Neutrophil (primary cell): Measurements from ENCODE around the gene SDCCAG8.

ENCODE experiments used
- H3K27ac ChIP-seq: fragments of 200-600 bp; sonication (generic); 2 replicates; pipeline ENCODE4 v1.5.1; 2016; ENCODE audit warnings: mild to moderate bottlenecking, moderate library complexity
- H3K27me3 ChIP-seq: fragments of 200-600 bp; sonication (generic); 2 replicates; pipeline ENCODE4 v1.6.0; 2016; ENCODE audit warnings: mild to moderate bottlenecking
- H3K36me3 ChIP-seq: fragments of 200-600 bp; sonication (generic); 2 replicates; pipeline ENCODE4 v1.5.1; 2017
- H3K4me1 ChIP-seq, 2 experiments: fragments of 200-600 bp in 1 of 2; sonication (generic) in 1 of 2; 1 replicate in 1 of 2; 2 replicates in 1 of 2; pipeline versions ENCODE4 v1.5.1 to v1.6.1; 2013 to 2016; ENCODE audit warnings: low read depth in 1 of 2, low read length in 1 of 2, mild to moderate bottlenecking in 1 of 2, moderate library complexity in 1 of 2; ENCODE audit not compliant: control insufficient read depth in 1 of 2, insufficient read depth in 1 of 2
- H3K4me3 ChIP-seq, 2 experiments: fragments of 200-600 bp in 1 of 2; sonication (generic) in 1 of 2; 1 replicate in 1 of 2; 2 replicates in 1 of 2; pipeline ENCODE4 v1.5.1; 2013 to 2016; ENCODE audit warnings: low read depth in 1 of 2, low read length in 1 of 2, mild to moderate bottlenecking in 1 of 2, moderate library complexity in 1 of 2
- H3K9me3 ChIP-seq: fragments of 200-600 bp; sonication (generic); 2 replicates; pipeline ENCODE4 v1.5.1; 2016
- TF ChIP-seq, protein P1 (sequence below): fragments of 200-600 bp; sonication (generic); IDR thresholded peaks from 2 replicates; pipeline ENCODE4 v1.5.1; 2016; ENCODE audit warnings: antibody characterized with exemption

SDCCAG8 gene

DNA sequence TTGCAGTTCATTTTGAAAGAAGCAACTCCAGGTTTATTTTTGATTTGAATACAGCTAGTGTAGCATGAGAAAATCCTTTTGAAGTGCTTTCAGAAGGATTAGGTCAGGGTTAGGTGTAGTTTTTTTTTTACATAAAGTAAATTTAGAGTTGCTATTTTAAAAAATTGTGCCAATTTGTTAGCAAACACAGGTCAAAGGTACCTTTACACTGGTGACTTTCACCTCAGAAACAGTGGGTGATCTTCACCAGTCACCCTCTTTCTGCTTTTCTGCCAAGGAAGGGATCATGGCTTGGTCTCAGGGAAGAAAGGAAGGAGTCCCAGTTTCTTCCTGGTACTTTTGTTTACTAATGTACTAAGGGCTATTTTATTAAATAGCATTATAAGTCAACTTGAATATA lies 111.5 kb downstream of the SDCCAG8 start:
- TF ChIP-seq, protein P1, sequence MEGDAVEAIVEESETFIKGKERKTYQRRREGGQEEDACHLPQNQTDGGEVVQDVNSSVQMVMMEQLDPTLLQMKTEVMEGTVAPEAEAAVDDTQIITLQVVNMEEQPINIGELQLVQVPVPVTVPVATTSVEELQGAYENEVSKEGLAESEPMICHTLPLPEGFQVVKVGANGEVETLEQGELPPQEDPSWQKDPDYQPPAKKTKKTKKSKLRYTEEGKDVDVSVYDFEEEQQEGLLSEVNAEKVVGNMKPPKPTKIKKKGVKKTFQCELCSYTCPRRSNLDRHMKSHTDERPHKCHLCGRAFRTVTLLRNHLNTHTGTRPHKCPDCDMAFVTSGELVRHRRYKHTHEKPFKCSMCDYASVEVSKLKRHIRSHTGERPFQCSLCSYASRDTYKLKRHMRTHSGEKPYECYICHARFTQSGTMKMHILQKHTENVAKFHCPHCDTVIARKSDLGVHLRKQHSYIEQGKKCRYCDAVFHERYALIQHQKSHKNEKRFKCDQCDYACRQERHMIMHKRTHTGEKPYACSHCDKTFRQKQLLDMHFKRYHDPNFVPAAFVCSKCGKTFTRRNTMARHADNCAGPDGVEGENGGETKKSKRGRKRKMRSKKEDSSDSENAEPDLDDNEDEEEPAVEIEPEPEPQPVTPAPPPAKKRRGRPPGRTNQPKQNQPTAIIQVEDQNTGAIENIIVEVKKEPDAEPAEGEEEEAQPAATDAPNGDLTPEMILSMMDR, result no peak
- no peaks in the 10 kb centered on the region for H3K4me1 ChIP-seq
- H3K36me3 ChIP-seq, result no peaks in the 10 kb centered on the region
- H3K9me3 ChIP-seq, result no peaks in the 10 kb centered on the region
- H3K27me3 ChIP-seq, result no peaks in the 10 kb centered on the region
- no peak overlapping the region for H3K4me3 ChIP-seq
- H3K27ac ChIP-seq, result no peak overlapping the region

DNA sequence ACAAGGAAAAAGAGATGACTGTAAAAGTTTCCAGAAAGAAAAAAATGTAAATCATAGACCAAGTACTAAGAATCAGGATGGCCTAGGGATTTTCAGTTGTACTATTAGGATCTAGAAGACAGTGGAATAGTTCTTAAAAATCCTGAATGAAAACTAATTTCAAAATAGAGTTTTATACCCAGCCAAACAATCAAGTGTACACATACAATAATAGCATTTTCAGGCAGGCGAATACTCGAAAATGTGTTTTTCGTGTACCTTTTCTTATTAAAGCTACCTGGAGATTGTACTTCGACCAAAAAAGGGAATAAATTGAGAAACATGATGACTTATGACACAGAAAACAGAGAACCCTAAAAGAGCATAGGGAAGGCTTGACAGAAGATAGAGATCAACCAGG lies 118.6 kb downstream of the SDCCAG8 start:
- H3K36me3 ChIP-seq, result peaks cover 9% of the 10 kb centered on the region

DNA sequence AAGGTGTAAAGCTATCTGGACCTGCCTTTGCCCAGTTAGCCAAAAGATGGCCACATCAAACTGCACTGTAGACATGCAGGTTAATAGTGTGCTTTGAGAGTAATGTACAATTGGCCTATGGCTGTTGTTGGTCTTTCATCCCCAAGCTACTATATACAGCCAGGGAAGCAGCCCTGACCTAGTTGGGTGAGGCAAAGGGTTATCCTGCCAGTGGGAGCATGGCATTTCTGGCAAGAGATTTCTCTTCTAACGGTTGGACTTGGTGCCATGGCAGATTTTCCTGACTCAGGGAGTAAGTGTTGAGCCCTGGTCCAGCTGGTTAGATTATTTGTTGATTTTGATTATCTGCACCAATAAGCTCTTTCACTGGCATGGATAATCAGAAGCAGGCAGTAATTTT lies 119.8 kb downstream of the SDCCAG8 start:
- H3K27me3 ChIP-seq, result no peaks in the 10 kb centered on the region
- TF ChIP-seq, protein P1, result no peak
- H3K4me3 ChIP-seq, result no peak overlapping the region
- H3K4me1 ChIP-seq, result no peaks in the 10 kb centered on the region
- no peaks in the 10 kb centered on the region for H3K9me3 ChIP-seq
- peaks cover 13% of the 10 kb centered on the region for H3K36me3 ChIP-seq
- H3K27ac ChIP-seq, result no peak overlapping the region

More for the DNA sequence above, 118.6 kb downstream of the SDCCAG8 start:
- TF ChIP-seq, protein P1, result no peak
- H3K27me3 ChIP-seq, result no peaks in the 10 kb centered on the region
- no peak overlapping the region for H3K4me3 ChIP-seq
- no peaks in the 10 kb centered on the region for H3K4me1 ChIP-seq
- H3K9me3 ChIP-seq, result no peaks in the 10 kb centered on the region
- no peak overlapping the region for H3K27ac ChIP-seq

DNA sequence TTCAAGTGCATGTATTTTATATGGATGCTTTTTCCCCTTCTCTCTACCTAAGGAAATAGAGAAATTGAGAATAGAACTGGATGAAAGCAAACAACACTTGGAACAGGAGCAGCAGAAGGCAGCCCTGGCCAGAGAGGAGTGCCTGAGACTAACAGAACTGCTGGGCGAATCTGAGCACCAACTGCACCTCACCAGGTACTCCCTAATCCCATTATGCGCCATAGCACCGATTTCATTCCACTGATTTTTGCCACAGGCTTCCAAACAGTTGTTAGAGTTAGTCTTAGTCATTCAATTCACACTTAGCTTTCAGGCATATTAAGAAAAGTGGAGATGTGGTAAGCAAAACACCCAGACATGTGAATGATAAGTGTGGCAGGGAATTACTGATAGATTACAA lies 122.8 kb downstream of the SDCCAG8 start:
- H3K27me3 ChIP-seq, result no peaks in the 10 kb centered on the region
- TF ChIP-seq, protein P1, result no peak
- H3K36me3 ChIP-seq, result peaks cover 13% of the 10 kb centered on the region
- H3K27ac ChIP-seq, result no peak overlapping the region
- no peak overlapping the region for H3K4me3 ChIP-seq
- no peaks in the 10 kb centered on the region for H3K4me1 ChIP-seq
- no peaks in the 10 kb centered on the region for H3K9me3 ChIP-seq

DNA sequence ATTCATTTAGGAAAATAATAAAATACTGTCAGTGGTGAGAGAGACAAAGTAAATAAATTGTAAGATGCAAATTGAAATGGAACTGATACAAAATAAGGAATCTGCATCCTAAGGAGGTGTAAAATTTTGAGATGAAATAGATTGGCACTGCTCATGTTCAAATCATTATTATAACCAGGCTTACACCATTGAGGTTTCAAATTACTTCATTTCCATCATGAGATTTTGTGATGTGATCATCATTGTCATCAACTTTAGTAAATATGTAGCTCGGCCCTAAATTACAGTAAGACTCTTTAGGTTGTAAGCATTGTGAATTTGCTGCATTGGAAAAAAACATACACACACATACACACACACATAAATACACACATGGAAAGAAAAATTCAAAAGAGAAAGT lies 123.4 kb downstream of the SDCCAG8 start:
- no peaks in the 10 kb centered on the region for H3K27me3 ChIP-seq
- H3K4me1 ChIP-seq, result no peaks in the 10 kb centered on the region
- no peaks in the 10 kb centered on the region for H3K9me3 ChIP-seq
- peaks cover 13% of the 10 kb centered on the region for H3K36me3 ChIP-seq
- no peak overlapping the region for H3K27ac ChIP-seq
- no peak overlapping the region for H3K4me3 ChIP-seq
- TF ChIP-seq, protein P1, result no peak

DNA sequence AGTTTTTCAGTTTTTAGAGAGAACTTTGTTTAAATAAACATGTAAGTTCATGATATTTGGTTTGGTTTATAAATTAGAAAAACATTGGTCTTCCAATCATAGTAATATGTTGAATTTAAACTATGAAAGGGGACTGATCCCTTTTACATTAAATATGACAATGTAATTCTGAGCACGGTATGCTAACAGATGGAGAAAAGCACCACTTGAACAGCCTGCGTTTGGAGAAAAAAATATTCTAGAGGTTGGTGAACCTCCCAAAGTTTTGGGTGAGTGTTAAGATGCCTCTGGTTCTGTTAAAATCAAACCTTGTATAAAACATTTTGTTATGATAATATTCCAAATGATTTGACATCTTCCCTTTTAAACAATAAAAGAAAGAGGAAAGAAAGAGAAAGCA lies 123.9 kb downstream of the SDCCAG8 start:
- no peaks in the 10 kb centered on the region for H3K9me3 ChIP-seq
- H3K4me1 ChIP-seq, result no peaks in the 10 kb centered on the region
- TF ChIP-seq, protein P1, result no peak
- no peak overlapping the region for H3K27ac ChIP-seq
- H3K4me3 ChIP-seq, result no peak overlapping the region
- no peaks in the 10 kb centered on the region for H3K27me3 ChIP-seq
- H3K36me3 ChIP-seq, result peaks cover 13% of the 10 kb centered on the region
